SK-N-SH (cell line): ENCODE data around the gene ARHGAP29. TPM values are rescaled to one million over a fixed set of nuclear protein-coding genes. Genes with fewer than 3 reads are reported as not detected.

Source experiments
- CTCF ChIA-PET: fragments of 300-600, 350-600 bp; formaldehyde crosslinking; extraction: SDS; loops from one replicate; lab custom pipeline; 2021; lab: Yijun Ruan, JAX
- POLR2A ChIA-PET: fragments of 350-600 bp; sonication (Branson Sonifier 250); formaldehyde crosslinking; extraction: SDS; loops from one replicate; lab custom pipeline; 2020; ENCODE audit warnings: antibody characterized with exemption, inconsistent platforms; lab: Yijun Ruan, JAX
- DNase-seq: peaks from one replicate; pipeline ENCODE4 v3.0.0; 2012
- H2AFZ ChIP-seq: fragments of 200-600 bp; sonication (generic); 2 replicates; pipeline ENCODE4 v1.8.1; 2016; ENCODE audit warnings: antibody characterized with exemption, mild to moderate bottlenecking, low read depth
- H3F3A ChIP-seq: fragments of 200-600 bp; sonication (generic); replicated peaks from 2 replicates; pipeline ENCODE3; 2016; ENCODE audit warnings: antibody characterized with exemption, mild to moderate bottlenecking; ENCODE audit not compliant: insufficient read depth
- H3K27ac ChIP-seq, 2 experiments: fragments of 200-500 bp in 1 of 2; fragments of 200-600 bp in 1 of 2; sonication (Bioruptor generic) in 1 of 2; sonication (generic), shearing (Covaris generic) in 1 of 2; 2 replicates each; pipeline versions ENCODE4 v1.5.1 to v1.6.1; 2014 to 2016; ENCODE audit warnings: low read depth in 2 of 2, inconsistent platforms in 1 of 2, low read length in 1 of 2, mild to moderate bottlenecking in 1 of 2, mixed read lengths in 1 of 2
- H3K27me3 ChIP-seq: fragments of 200-600 bp; sonication (generic), shearing (Covaris generic); 2 replicates; pipeline ENCODE4 v1.6.1; 2016; ENCODE audit warnings: mixed run types; ENCODE audit not compliant: insufficient read depth
- H3K36me3 ChIP-seq, 2 experiments: fragments of 200-500 bp in 1 of 2; fragments of 200-600 bp in 1 of 2; sonication (Bioruptor generic) in 1 of 2; sonication (generic) in 1 of 2; replicated peaks in 1 of 2; 2 replicates each; pipeline versions ENCODE3 to v1.5.1; 2014 to 2016; ENCODE audit warnings: low read length in 1 of 2, mild to moderate bottlenecking in 1 of 2; ENCODE audit not compliant: insufficient read depth in 2 of 2, control insufficient read depth in 1 of 2
- H3K4me1 ChIP-seq, 2 experiments: fragments of 200-500 bp in 1 of 2; fragments of 200-600 bp in 1 of 2; sonication (Bioruptor generic) in 1 of 2; sonication (generic), shearing (Covaris generic) in 1 of 2; 2 replicates each; pipeline versions ENCODE4 v1.5.1 to v1.6.1; 2014 to 2016; ENCODE audit warnings: low read depth in 1 of 2, low read length in 1 of 2, mixed run types in 1 of 2; ENCODE audit not compliant: insufficient read depth in 2 of 2, control insufficient read depth in 1 of 2
- H3K4me2 ChIP-seq: fragments of 200-600 bp; sonication (generic), shearing (Covaris generic); 2 replicates; pipeline ENCODE4 v1.6.1; 2017; ENCODE audit warnings: mixed run types
- H3K4me3 ChIP-seq, 2 experiments: fragments of 200-500 bp in 1 of 2; fragments of 200-600 bp in 1 of 2; sonication (Bioruptor generic) in 1 of 2; sonication (generic), shearing (Covaris generic) in 1 of 2; 2 replicates each; pipeline versions ENCODE4 v1.5.1 to v1.8.1; 2014 to 2016; ENCODE audit warnings: low read depth in 2 of 2, inconsistent platforms in 1 of 2, low read length in 1 of 2, mild to moderate bottlenecking in 1 of 2, mixed read lengths in 1 of 2, moderate library complexity in 1 of 2
- H3K79me2 ChIP-seq: fragments of 200-600 bp; sonication (generic); 2 replicates; pipeline ENCODE4 v1.8.1; 2017; ENCODE audit warnings: mild to moderate bottlenecking; ENCODE audit not compliant: insufficient read depth
- H3K9ac ChIP-seq: fragments of 200-600 bp; sonication (generic); 2 replicates; pipeline ENCODE4 v1.6.1; 2017; ENCODE audit warnings: mixed run types
- H3K9me2 ChIP-seq: fragments of 200-600 bp; sonication (generic); 2 replicates; pipeline ENCODE4 v1.6.1; 2017; ENCODE audit warnings: mixed run types
- H3K9me3 ChIP-seq: fragments of 200-600 bp; sonication (generic); 2 replicates; pipeline ENCODE4 v1.6.1; 2017; ENCODE audit warnings: mixed run types, mild to moderate bottlenecking, moderate library complexity
- H4K20me1 ChIP-seq: fragments of 200-600 bp; sonication (generic); 2 replicates; pipeline ENCODE4 v1.6.1; 2017; ENCODE audit warnings: mild to moderate bottlenecking, mixed run types; ENCODE audit not compliant: insufficient read depth
- CHD2 ChIP-seq: fragments of 150-350 bp; IDR thresholded peaks from 2 replicates; pipeline ENCODE4 v1.6.1; 2018; ENCODE audit warnings: low read length; ENCODE audit not compliant: partially characterized antibody
- ELF1 ChIP-seq: IDR thresholded peaks from 2 replicates; pipeline ENCODE4 v1.4.0; 2012
- EP300 ChIP-seq, 2 experiments: IDR thresholded peaks; 2 replicates each; pipeline versions ENCODE4 v1.4.0 to v1.6.1; 2012; ENCODE audit warnings: borderline replicate concordance in 1 of 2, low read depth in 1 of 2, low read length in 1 of 2
- EZH2phosphoT487 ChIP-seq: fragments of 200-600 bp; sonication (generic); IDR thresholded peaks from 2 replicates; pipeline ENCODE4 v1.6.1; 2017; ENCODE audit warnings: low read depth, mixed run types, mild to moderate bottlenecking, antibody characterized with exemption, moderate library complexity, borderline replicate concordance
- FOSL2 ChIP-seq: IDR thresholded peaks from 2 replicates; pipeline ENCODE4 v1.4.0; 2012; ENCODE audit warnings: low read depth, mild to moderate bottlenecking, moderate library complexity, borderline replicate concordance
- FOXM1 ChIP-seq: IDR thresholded peaks from 2 replicates; pipeline ENCODE4 v1.4.0; 2012; ENCODE audit warnings: low read depth, mild to moderate bottlenecking
- GATA2 ChIP-seq: sonication (generic); formaldehyde crosslinking; IDR thresholded peaks from 2 replicates; pipeline ENCODE4 v1.5.0; 2020; ENCODE audit warnings: mild to moderate bottlenecking, missing genetic modification reagents
- MAX ChIP-seq: IDR thresholded peaks from 2 replicates; pipeline ENCODE4 v1.4.0; 2012; ENCODE audit warnings: low read depth
- MEF2A ChIP-seq: IDR thresholded peaks from 2 replicates; pipeline ENCODE4 v1.4.0; 2012; ENCODE audit warnings: low read depth, borderline replicate concordance
- MXI1 ChIP-seq: IDR thresholded peaks from 2 replicates; pipeline ENCODE4 v1.6.1; 2012; ENCODE audit warnings: mild to moderate bottlenecking, low read depth, low read length, improper control_type of control experiment
- NFIC ChIP-seq: IDR thresholded peaks from 2 replicates; pipeline ENCODE4 v1.4.0; 2012; ENCODE audit warnings: borderline replicate concordance
- NRF1 ChIP-seq: IDR thresholded peaks from 2 replicates; pipeline ENCODE4 v1.6.1; 2012; ENCODE audit warnings: low read depth, mild to moderate bottlenecking, low read length
- PBX3 ChIP-seq: IDR thresholded peaks from 2 replicates; pipeline ENCODE4; 2012
- RAD21 ChIP-seq: IDR thresholded peaks from 2 replicates; pipeline ENCODE4 v1.6.1; 2012; ENCODE audit warnings: mild to moderate bottlenecking, low read length
- REST ChIP-seq: IDR thresholded peaks from 2 replicates; pipeline ENCODE4 v1.6.1; 2012; ENCODE audit warnings: mild to moderate bottlenecking, low read depth, low read length, moderate library complexity
- RFX5 ChIP-seq: IDR thresholded peaks from 2 replicates; pipeline ENCODE4 v1.6.1; 2012; ENCODE audit warnings: mild to moderate bottlenecking, improper control_type of control experiment, low read length
- SMC3 ChIP-seq: IDR thresholded peaks from 2 replicates; pipeline ENCODE4 v1.6.1; 2012; ENCODE audit warnings: low read depth, low read length, improper control_type of control experiment
- TCF12 ChIP-seq: IDR thresholded peaks from 2 replicates; pipeline ENCODE4 v1.4.0; 2012
- TEAD4 ChIP-seq: IDR thresholded peaks from 2 replicates; pipeline ENCODE4 v1.4.0; 2012; ENCODE audit warnings: mild to moderate bottlenecking, borderline replicate concordance; ENCODE audit not compliant: insufficient read depth
- YY1 ChIP-seq: IDR thresholded peaks from 2 replicates; pipeline ENCODE4 v1.4.0; 2012; ENCODE audit warnings: low read depth, mild to moderate bottlenecking
- ZBTB33 ChIP-seq: IDR thresholded peaks from 2 replicates; pipeline ENCODE4 v1.4.0; 2012; ENCODE audit warnings: low read depth, borderline replicate concordance
- WGBS: methylation state at CpG from one replicate; pipeline ENCODE4 v1.1.6; 2017; ENCODE audit warnings: low lambda C conversion rate; 5-methylcytosine and 5-hydroxymethylcytosine counted together
- polyA plus RNA-seq, 3 experiments: library from polyadenylated mRNA; depleted of rRNA; stranded (reverse); fragments of >200 nt; gene quantifications; 2 replicates each; pipeline ENCODE4 v1.2.3, GENCODE V29; 2012

Gene ARHGAP29
- polyA plus RNA-seq, 1 of the 3 experiments (the other 2 are of a cell fraction), result 20.1 TPM

- TF ChIP-seq ZBTB33 (no peak), MXI1 (no peak), NFIC (no peak)
Measured at GRCh38 chr1:94250341-94250740, 13.0 kb upstream of the ARHGAP29 start (continued).

- Histone ChIP-seq H3K9me3 (no peaks in the 10 kb centered on the region), H3K36me3 (no peaks in the 10 kb centered on the region), H3K9ac (no peak overlapping the region), H3F3A (peaks cover 10% of the 10 kb centered on the region), H4K20me1 (no peaks in the 10 kb centered on the region), H3K27me3 (no peaks in the 10 kb centered on the region), H3K4me3 (no peak overlapping the region), H3K9me2 (no peaks in the 10 kb centered on the region), H3K4me1 (peaks cover 0 to 9% of the 10 kb centered on the region in 2 experiments; a peak in 3 of 4 replicates), H3K27ac (no peak overlapping the region), H3K79me2 (peaks cover 7% of the 10 kb centered on the region; the same call in 1 of the 2 replicates), H2AFZ (no peak overlapping the region), H3K4me2 (no peak overlapping the region)
- CTCF ChIA-PET, result interaction anchor here (1.2 to 3.2 kb wide), 4 partner anchors 10 to 209 kb away, joined by 3 to 29 read pairs (median 14); no protein-coding TSS in a partner anchor
- 87% methylated on average over 11 of the region's 11 CpGs for WGBS
- DNase-seq, result no peak
- POLR2A ChIA-PET, result no interaction called here
- TF ChIP-seq PBX3 (no peak), TEAD4 (no peak), FOSL2 (no peak), EZH2phosphoT487 (no peak), MAX (no peak), RAD21 (no peak), EP300 (IDR thresholded peaks at IDR 0.05; ENCODE audit: borderline replicate concordance in 1 of 2, low read depth in 1 of 2, low read length in 1 of 2) (no peak), CHD2 (no peak), GATA2 (CRISPR knock-in tag) (no peak), YY1 (no peak), NFIC (no peak), ELF1 (no peak), MEF2A (no peak), FOXM1 (no peak), RFX5 (no peak), NRF1 (no peak), TCF12 (no peak), REST (no peak), SMC3 (no peak)
Measured at GRCh38 chr1:94248956-94249688, 11.7 kb upstream of the ARHGAP29 start.
